ENCODE results near the gene ELMO1.

The ELMO1 gene

DNA sequence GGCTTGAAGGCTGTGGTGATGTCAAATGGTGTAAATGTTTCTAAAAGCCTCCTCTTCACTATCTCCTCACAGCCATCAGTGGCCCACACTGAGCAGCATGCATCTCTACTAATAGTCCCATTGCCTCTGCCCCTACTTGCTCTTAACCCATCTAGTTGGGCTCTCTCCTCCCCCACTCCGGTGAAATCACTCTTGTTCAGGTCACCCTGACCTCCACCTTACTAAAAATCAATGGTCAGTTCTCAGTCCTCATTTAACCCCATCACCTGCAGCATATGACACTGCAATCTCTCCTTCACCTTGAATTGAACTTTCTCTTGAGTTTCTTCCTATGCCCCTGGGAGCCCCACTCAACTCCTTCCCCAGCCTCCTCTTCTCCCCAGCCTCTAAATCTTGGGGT is 369.2 kb downstream of the ELMO1 start:
- DNase-seq (no peak), ATAC-seq (no peak)
- H3K27me3 Mint-ChIP-seq: no peaks in the 10 kb centered on the region
- H3K4me3 Mint-ChIP-seq: no peak overlapping the region
- no peaks in the 10 kb centered on the region for H3K9me3 Mint-ChIP-seq
- peak overlapping the region in 1 of 2 donors; percentile 9 for H3K27ac Mint-ChIP-seq
- H3K4me1 Mint-ChIP-seq: peaks cover 21% of the 10 kb centered on the region

DNA sequence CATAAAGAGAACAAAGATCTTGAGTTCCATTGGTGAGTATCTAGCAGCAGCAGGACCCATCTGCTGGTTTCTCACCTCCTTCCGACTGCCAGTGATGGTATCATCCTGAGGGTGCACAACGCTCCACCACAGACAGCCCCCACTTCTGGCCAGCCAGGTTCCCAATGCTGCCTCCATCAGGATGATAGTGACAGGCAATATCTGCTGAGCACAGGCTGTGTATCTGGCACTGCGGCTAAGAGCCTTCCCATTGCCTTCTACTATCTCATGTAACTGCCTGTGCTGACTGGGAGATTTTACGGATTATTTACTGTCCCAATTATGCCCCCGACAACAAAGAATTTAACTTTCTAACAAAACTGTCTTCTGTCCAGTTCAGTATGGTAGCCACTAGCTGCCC is 372.0 kb downstream of the ELMO1 start:
- H3K9me3 Mint-ChIP-seq: no peaks in the 10 kb centered on the region
- ATAC-seq: no peak
- H3K27me3 Mint-ChIP-seq: no peaks in the 10 kb centered on the region
- no peak overlapping the region for H3K4me3 Mint-ChIP-seq
- H3K27ac Mint-ChIP-seq: no peak overlapping the region
- peaks cover 15% of the 10 kb centered on the region for H3K4me1 Mint-ChIP-seq
- no peak for DNase-seq

DNA sequence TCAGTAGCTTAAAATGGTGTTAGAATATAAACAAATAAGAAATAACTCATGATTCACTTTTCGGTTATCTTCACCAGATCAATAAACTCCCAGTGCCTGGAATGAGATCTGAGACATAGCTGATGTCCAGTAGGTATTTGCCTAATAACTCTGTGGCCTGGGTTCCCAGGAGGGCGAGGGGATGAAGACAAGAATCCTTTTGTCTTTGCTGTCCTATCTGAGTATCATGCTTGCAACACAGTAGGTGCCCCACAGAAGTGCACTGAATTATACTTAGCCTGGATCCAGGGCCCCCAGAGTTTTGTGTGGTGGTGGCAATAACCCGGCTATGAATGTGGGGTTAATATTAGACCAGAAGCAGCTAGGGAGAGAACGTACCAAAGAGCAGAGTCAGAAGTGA is 374.3 kb downstream of the ELMO1 start:
- Mint-ChIP-seq H3K4me3 (no peak overlapping the region), H3K27me3 (no peaks in the 10 kb centered on the region), H3K4me1 (peaks cover 31% of the 10 kb centered on the region), H3K9me3 (no peaks in the 10 kb centered on the region), H3K27ac (no peak overlapping the region)
- ATAC-seq: no peak
- no peak for DNase-seq

DNA sequence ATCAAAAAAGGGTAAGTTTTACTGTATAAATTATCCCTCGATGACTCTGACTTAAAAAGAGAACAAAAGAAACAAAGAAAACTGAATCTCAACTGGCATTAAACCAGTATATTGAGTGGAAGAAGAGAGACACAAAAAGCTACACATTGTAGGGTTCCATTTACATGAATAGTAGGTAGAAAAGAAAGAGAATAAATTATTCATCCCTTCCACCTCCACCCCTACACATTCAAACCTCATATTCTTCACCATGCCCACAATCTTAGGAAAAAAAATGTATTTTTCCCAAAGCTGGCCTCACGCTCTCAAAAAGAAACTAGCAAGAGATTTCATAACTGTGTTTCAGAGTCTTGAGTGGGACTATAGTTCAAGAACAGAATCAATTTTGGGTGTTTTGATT is 377.5 kb downstream of the ELMO1 start:
- ATAC-seq (no peak), DNase-seq (no peak)
- Mint-ChIP-seq H3K4me3 (peak overlapping the region; percentile 6 to 24), H3K9me3 (no peaks in the 10 kb centered on the region), H3K27me3 (no peaks in the 10 kb centered on the region), H3K4me1 (peaks cover 40% of the 10 kb centered on the region), H3K27ac (peak overlapping the region in 1 of 2 donors; percentile 4)

DNA sequence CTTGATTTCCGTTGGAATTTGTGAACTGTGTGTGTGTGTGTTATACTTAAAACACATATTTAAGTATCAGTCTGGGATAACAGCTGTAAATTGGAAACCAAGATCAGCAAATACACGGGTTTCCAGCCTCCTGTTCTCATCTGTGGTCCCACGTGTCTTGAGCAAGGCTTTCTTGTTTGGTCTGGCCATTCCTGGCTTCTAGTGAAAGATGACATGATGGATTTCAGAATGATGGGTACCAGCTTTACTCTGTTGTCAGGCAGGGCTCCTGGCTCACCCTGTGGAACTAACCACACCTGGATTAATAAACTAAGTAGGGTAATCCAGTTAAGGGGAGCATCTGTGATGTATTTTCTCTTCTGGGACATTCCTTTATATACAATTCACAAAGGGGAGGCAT is 378.2 kb downstream of the ELMO1 start:
- H3K9me3 Mint-ChIP-seq: peaks cover 0 to 1% of the 10 kb centered on the region in 2 donors
- peaks cover 47% of the 10 kb centered on the region for H3K4me1 Mint-ChIP-seq
- H3K27me3 Mint-ChIP-seq: no peaks in the 10 kb centered on the region
- DNase-seq: no peak
- H3K4me3 Mint-ChIP-seq: peak overlapping the region in 1 of 2 donors; percentile 6
- no peak for ATAC-seq
- peak overlapping the region in 1 of 2 donors; percentile 57 for H3K27ac Mint-ChIP-seq

DNA sequence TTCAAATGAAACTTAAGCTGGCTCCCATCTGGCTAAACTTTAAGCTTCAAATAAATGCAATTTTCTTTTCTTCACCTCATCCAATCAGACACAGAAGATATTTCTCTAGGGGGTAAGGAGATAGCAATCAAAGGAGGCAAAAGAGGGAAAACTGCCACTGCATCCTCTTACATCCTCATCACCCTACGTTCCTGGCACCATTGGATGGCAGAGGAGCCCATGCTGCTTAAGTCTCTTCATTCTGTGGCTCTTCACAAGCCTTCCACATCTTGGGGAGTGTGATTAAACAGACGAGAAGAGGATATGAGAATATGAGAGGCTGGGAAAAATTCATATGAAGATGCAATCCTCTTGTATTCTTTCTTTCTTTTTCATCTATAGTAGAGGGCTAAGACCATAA is 378.6 kb downstream of the ELMO1 start:
- Mint-ChIP-seq H3K27me3 (no peaks in the 10 kb centered on the region), H3K4me3 (no peak overlapping the region), H3K27ac (peak overlapping the region; percentile 13 to 85), H3K4me1 (peaks cover 50% of the 10 kb centered on the region), H3K9me3 (peaks cover 0 to 6% of the 10 kb centered on the region in 2 donors)
- ATAC-seq: no peak
- no peak for DNase-seq

DNA sequence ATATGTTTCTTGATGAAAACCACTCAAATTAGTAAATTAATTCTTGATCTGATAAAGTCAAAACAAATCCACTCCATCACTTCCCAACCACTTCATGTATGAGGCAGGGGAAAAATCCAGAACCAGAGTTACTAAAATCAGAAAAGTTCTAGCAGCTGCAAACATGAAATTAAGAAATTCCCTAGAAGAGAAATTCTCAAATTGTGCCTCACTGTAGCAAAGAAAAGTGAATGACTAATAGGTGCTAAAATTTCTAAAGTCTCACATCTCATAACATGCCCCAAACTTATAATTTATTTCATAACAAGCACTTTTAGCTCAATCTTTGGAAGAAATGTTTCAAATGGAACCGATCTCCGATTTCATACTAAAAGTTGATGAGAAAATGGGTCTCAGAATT is 379.3 kb downstream of the ELMO1 start:
- no peak for ATAC-seq

DNA sequence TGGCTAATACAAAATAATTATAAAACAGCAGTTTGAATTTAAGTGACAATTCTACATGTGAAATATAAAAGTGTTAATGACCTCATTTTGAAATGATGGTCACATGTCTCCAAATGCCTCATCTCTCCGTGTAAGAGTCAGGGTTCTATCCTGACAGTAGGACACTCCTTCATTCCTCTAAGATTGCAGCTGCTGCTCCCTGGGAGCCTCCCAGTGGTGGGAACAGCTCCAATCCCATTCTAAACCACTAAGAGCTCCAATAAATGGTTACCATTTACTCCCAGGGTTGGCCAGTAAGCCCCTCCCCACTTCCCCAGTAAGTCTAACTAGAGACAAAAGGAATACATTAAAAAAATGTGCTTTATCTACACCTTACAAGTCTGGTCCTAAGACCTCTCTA is 379.8 kb downstream of the ELMO1 start:
- H3K9me3 Mint-ChIP-seq: peaks cover 0 to 6% of the 10 kb centered on the region in 2 donors
- peaks cover 50% of the 10 kb centered on the region for H3K4me1 Mint-ChIP-seq
- H3K27me3 Mint-ChIP-seq: no peaks in the 10 kb centered on the region
- peak overlapping the region; percentile 9 to 80 for H3K27ac Mint-ChIP-seq
- DNase-seq: no peak
- ATAC-seq: no peak
- peak overlapping the region in 1 of 2 donors; percentile 52 for H3K4me3 Mint-ChIP-seq

More for the DNA sequence above, 379.3 kb downstream of the ELMO1 start:
- Mint-ChIP-seq H3K27ac (peak overlapping the region in 1 of 2 donors; percentile 22), H3K4me3 (peak overlapping the region in 1 of 2 donors; percentile 52), H3K9me3 (peaks cover 0 to 6% of the 10 kb centered on the region in 2 donors), H3K4me1 (peaks cover 50% of the 10 kb centered on the region), H3K27me3 (no peaks in the 10 kb centered on the region)
- DNase-seq: no peak

DNA sequence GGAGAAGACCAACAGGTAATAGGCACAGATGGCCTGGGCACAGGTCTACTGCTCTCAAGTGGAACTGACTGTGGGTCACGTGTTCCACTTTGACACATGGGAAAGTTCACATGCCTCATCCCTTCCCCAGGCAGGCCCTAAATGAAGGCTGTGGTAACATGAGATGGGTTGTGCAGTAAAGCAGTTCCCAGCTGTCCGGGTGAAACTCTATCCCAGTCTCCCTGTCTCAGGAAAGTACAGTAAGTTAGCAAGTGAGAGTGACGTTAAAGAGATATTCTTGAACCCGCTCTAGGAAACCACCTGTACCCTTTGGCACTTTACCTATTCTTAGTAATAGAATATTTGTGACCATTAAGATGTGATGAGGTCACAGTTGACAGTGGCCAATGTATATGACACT is 380.6 kb downstream of the ELMO1 start:
- ATAC-seq: no peak
- H3K4me3 Mint-ChIP-seq: no peak overlapping the region
- peaks cover 0 to 6% of the 10 kb centered on the region in 2 donors for H3K9me3 Mint-ChIP-seq

DNA sequence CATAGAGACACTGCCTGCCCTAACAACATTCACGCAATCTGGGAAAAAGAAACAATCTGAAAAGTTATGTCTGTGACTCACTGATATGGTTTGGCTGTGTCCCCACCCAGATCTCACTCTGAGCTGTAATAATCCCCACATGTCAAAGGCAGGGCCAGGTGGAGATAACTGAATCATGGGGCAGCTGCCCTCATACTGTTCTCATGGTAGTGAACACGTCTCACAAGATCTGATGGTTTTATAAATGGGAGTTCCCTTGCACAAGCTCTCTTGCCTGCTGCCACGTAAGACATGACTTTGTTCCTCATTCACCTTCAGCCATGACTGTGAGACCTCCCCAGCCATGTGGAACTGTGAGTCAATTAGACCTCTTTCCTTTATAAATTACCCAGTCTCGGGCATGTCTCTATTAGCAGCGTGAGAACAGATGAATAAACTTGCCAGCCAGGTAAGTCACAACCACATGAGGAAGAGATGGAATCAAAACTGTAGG is 382.8 kb downstream of the ELMO1 start:
- ATAC-seq: peak; percentile 94

More for the DNA sequence above, 380.6 kb downstream of the ELMO1 start:
- Mint-ChIP-seq H3K27me3 (no peaks in the 10 kb centered on the region), H3K27ac (no peak overlapping the region), H3K4me1 (peaks cover 50% of the 10 kb centered on the region)
- DNase-seq: no peak

DNA sequence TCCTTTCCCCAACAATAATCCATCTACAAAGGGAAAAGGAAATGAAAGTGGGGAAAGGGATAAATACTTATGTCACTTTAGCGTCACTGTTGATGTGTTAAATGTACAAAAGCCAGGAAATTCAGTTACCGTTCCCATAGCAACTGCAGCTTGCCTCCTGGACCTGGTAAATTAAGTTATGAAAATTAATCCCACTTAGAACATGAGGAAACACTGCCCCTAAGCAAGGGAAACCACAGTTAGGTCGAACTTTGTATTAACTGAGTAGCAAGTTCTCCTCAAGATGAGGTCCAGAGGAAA is 386.2 kb downstream of the ELMO1 start:
- H3K4me3 Mint-ChIP-seq: no peak overlapping the region
- H3K27me3 Mint-ChIP-seq: no peaks in the 10 kb centered on the region
- no peak for ATAC-seq
- H3K27ac Mint-ChIP-seq: no peak overlapping the region
- H3K9me3 Mint-ChIP-seq: peaks cover 0 to 6% of the 10 kb centered on the region in 2 donors
- peaks cover 12% of the 10 kb centered on the region for H3K4me1 Mint-ChIP-seq
- DNase-seq: no peak

More for the DNA sequence above, 382.8 kb downstream of the ELMO1 start:
- Mint-ChIP-seq H3K4me3 (peak overlapping the region in 1 of 2 donors; percentile 31), H3K27me3 (no peaks in the 10 kb centered on the region), H3K27ac (peak overlapping the region in 1 of 2 donors; percentile 92), H3K9me3 (peaks cover 0 to 6% of the 10 kb centered on the region in 2 donors), H3K4me1 (peaks cover 32% of the 10 kb centered on the region)
- DNase-seq: peak in 1 of 2 donors; percentile 58

DNA sequence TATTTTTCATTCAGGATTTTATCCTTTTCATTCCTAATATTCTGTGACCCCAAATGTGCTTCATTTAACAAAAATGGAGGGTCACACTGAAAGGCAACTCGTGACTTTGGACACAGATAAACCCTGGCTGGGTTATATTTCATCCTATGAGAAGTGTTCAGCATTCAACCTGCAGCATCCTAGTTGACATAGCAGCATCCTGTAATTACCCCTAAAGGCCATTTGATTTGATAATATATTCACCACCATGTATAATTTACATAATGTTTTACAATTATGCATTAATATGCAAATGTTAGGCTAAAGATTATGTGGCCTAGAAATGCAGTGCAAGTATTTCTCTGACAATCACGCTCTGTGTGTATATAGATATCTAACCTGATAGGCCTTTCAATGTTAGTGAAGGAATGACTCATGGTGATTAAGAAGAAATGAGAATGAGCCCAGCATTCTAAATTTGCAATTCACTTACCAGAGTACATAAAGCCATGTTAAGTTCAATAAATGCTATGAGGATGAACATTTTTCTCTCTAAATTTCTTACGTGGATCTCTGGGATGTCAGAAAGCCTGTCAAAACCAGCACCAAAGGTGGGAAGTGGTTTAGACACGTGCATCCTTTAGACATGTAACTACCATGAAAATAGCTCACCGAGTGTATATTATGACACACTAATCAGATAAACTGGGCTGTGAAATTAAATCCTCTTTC is 386.7 kb downstream of the ELMO1 start:
- no peak for ATAC-seq
- no peak for DNase-seq
- Mint-ChIP-seq H3K4me3 (no peak overlapping the region), H3K9me3 (peaks cover 0 to 6% of the 10 kb centered on the region in 2 donors), H3K27me3 (no peaks in the 10 kb centered on the region), H3K4me1 (peaks cover 12% of the 10 kb centered on the region), H3K27ac (no peak overlapping the region)

DNA sequence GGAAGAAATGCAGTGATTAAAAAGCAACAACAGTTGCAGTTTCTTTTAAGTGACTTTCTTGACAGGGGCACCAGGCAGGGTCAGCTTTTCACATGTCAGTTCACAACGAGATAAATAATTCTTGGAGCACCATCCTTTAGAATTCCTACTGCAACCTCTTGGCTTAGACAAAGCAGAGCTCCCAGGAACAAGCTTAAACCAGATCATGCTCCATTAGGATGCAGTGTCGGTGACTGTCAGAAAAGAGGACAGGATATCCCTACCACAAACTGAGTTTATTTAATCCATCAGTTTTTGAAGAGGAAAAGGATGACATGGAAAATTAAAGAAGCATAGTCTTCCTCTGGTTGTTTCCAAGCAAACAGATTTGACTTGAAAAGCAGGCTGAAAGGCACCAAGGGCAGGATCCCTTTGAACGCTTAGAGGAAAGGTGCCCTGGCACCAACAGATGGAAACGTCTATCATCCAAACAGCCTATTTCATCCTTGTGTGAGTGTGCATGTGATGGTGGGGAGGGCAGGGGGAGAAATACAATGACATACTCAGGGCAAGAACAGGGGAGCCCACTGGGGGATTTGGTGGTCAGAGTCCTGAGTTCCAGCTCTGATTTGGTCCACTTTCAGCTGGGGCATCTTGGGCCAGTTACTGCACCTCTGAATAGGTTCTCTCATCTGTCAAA is 392.3 kb downstream of the ELMO1 start:
- Mint-ChIP-seq H3K4me3 (no peak overlapping the region), H3K27ac (peak overlapping the region in 1 of 2 donors; percentile 76), H3K4me1 (peaks cover 9% of the 10 kb centered on the region), H3K9me3 (no peaks in the 10 kb centered on the region), H3K27me3 (no peaks in the 10 kb centered on the region)
- no peak for DNase-seq
- ATAC-seq: no peak

DNA sequence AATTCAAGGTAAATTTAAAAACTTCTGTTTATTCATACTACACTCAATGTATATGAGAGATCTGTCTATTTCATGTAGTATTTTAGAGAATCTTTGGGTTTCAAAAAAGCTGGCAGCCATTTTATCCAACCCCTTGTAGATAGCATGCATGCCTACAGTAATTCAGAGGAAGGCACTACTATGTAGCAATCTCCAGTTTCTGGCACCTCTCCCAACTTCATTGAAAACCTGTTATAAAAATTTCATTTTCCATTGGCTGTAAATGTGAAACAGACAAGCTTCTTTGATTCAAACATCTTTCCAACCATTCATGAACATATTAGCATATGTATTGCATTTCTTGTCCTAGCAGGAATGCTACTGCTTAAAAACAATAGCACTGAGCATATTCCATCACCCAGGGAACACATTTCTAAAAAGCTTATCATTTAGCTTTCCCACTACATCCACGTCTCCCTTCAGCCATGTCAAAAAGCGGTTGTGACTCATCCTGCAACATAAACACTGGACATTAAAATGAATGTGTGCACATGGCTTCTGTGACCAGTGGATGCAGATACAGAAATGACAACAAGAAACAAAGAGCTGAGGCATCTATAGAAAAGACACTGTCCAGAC is 393.9 kb downstream of the ELMO1 start:
- no peaks in the 10 kb centered on the region for H3K9me3 Mint-ChIP-seq
- ATAC-seq (no peak), DNase-seq (no peak)
- H3K27me3 Mint-ChIP-seq: no peaks in the 10 kb centered on the region
- H3K4me3 Mint-ChIP-seq: no peak overlapping the region
- H3K4me1 Mint-ChIP-seq: peaks cover 9% of the 10 kb centered on the region
- no peak overlapping the region for H3K27ac Mint-ChIP-seq

DNA sequence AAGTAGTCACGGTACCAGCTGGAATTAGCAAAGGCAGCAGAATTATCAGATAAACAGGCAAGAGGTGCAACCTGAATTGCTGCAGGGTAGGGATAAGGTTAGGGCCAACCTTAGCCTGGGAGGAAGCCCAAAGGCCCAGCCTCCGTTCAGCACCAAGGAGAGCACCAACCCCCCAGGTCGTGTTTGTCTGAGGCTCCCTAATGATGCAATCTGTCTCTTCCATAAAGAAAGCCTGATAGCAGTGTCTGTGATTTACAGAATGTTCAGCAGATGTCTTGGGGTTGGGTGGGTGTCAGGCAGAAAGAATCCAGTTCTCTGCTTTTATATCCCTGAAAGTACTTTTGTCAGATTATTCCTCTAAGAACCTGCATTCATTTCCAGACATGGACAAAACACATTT is 396.0 kb downstream of the ELMO1 start:
- DNase-seq: no peak
- Mint-ChIP-seq H3K4me1 (peaks cover 9% of the 10 kb centered on the region), H3K27me3 (no peaks in the 10 kb centered on the region), H3K27ac (peak overlapping the region in 1 of 2 donors; percentile 67), H3K9me3 (no peaks in the 10 kb centered on the region), H3K4me3 (no peak overlapping the region)
- ATAC-seq: no peak

DNA sequence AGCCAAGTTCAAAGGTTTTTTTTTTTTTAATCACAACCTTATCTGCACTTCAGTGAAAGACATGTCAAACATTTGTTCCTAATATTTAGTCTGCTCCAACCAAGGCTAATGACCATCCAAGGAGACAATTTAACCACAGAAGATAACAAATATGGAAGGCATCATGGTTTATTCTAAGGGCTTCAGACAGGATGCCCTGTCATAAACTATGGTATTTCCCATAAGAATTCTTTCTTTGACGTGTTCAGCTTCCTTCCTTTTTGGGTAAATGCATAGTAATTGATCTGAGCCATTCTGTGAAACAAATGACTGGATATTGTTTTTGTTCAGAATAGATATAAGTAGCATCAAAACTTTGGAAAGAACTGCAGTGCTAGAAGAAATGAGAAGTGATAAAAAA is 397.9 kb downstream of the ELMO1 start:
- no peak overlapping the region for H3K4me3 Mint-ChIP-seq
- peaks cover 15% of the 10 kb centered on the region for H3K4me1 Mint-ChIP-seq
- DNase-seq (no peak), ATAC-seq (no peak)
- no peaks in the 10 kb centered on the region for H3K9me3 Mint-ChIP-seq
- H3K27me3 Mint-ChIP-seq: no peaks in the 10 kb centered on the region
- no peak overlapping the region for H3K27ac Mint-ChIP-seq

All from stimulated activated naive CD8-positive, alpha-beta T cell treated with anti-CD3 and anti-CD28 coated beads, Interleukin-15, amount 100 ng/mL, for 72 hours (primary cell).